H9 (cell line): ENCODE measurements around the gene LGALS8. TPM values are rescaled to one million over a fixed set of nuclear protein-coding genes. Genes with fewer than 3 reads are reported as not detected.

ENCODE experiments used
- DNase-seq: peaks from one replicate; pipeline ENCODE4 v3.0.0-alpha.2; 2017
- H2AFZ ChIP-seq: one replicate; pipeline ENCODE4 v1.6.1; 2013; ENCODE audit warnings: mild to moderate bottlenecking, low read length, control low read depth, moderate library complexity
- H2AK5ac ChIP-seq: 2 replicates; pipeline ENCODE4 v1.6.1; 2013; ENCODE audit warnings: low read length, control low read depth, mixed read lengths; ENCODE audit not compliant: insufficient read length
- H2BK120ac ChIP-seq: one replicate; pipeline ENCODE4 v1.6.1; 2013; ENCODE audit warnings: low read depth, mild to moderate bottlenecking, low read length, control low read depth, inconsistent platforms; ENCODE audit not compliant: poor library complexity, severe bottlenecking
- H2BK12ac ChIP-seq: 2 replicates; pipeline ENCODE4 v1.6.1; 2013; ENCODE audit warnings: low read length, control low read depth, mixed read lengths, low read depth; ENCODE audit not compliant: insufficient read length
- H2BK15ac ChIP-seq: 2 replicates; pipeline ENCODE4 v1.6.1; 2013; ENCODE audit warnings: low read depth, low read length, control low read depth
- H2BK20ac ChIP-seq: one replicate; pipeline ENCODE4 v1.6.1; 2013; ENCODE audit warnings: low read depth, mild to moderate bottlenecking, low read length, control low read depth, inconsistent platforms; ENCODE audit not compliant: poor library complexity, severe bottlenecking
- H2BK5ac ChIP-seq: 2 replicates; pipeline ENCODE4 v1.6.1; 2013; ENCODE audit warnings: low read length, control low read depth, mixed read lengths; ENCODE audit not compliant: insufficient read length
- H3K14ac ChIP-seq: 2 replicates; pipeline ENCODE4 v1.6.1; 2013; ENCODE audit warnings: low read length, control low read depth; ENCODE audit not compliant: insufficient read depth
- H3K18ac ChIP-seq: 2 replicates; pipeline ENCODE4 v1.6.1; 2013; ENCODE audit warnings: low read depth, mild to moderate bottlenecking, mixed read lengths, low read length, control low read depth; ENCODE audit not compliant: insufficient read length
- H3K23ac ChIP-seq: 2 replicates; pipeline ENCODE4 v1.6.1; 2013; ENCODE audit warnings: low read length, control low read depth, mixed read lengths, low read depth; ENCODE audit not compliant: insufficient read length
- H3K23me2 ChIP-seq: 2 replicates; pipeline ENCODE4 v1.6.1; 2013; ENCODE audit warnings: low read depth, mild to moderate bottlenecking, mixed read lengths, low read length, control low read depth; ENCODE audit not compliant: insufficient read length, poor library complexity, severe bottlenecking
- H3K27ac ChIP-seq: 2 replicates; pipeline ENCODE4 v1.5.1; 2013; ENCODE audit warnings: low read length, control low read depth, mixed read lengths, low read depth; ENCODE audit not compliant: insufficient read length
- H3K27me3 ChIP-seq: 2 replicates; pipeline ENCODE4 v1.6.1; 2013; ENCODE audit warnings: low read length, control low read depth, inconsistent platforms; ENCODE audit not compliant: insufficient read depth
- H3K4ac ChIP-seq: 2 replicates; pipeline ENCODE4 v1.6.1; 2013; ENCODE audit warnings: low read depth, mild to moderate bottlenecking, control low read depth, inconsistent platforms, low read length, moderate library complexity
- H3K4me1 ChIP-seq: 2 replicates; pipeline ENCODE4 v1.6.1; 2013; ENCODE audit warnings: low read length, control low read depth, inconsistent platforms; ENCODE audit not compliant: insufficient read depth
- H3K4me2 ChIP-seq: 2 replicates; pipeline ENCODE4 v1.6.1; 2013; ENCODE audit warnings: low read length, control low read depth, mixed read lengths; ENCODE audit not compliant: insufficient read length, insufficient read depth
- H3K56ac ChIP-seq: 2 replicates; pipeline ENCODE4 v1.6.1; 2013; ENCODE audit warnings: low read depth, mild to moderate bottlenecking, mixed read lengths, low read length, control low read depth; ENCODE audit not compliant: insufficient read length
- H3K79me1 ChIP-seq: 2 replicates; pipeline ENCODE4 v1.6.1; 2013; ENCODE audit warnings: low read depth, mild to moderate bottlenecking, moderate library complexity, low read length, control low read depth, inconsistent platforms; ENCODE audit not compliant: insufficient read depth, poor library complexity, severe bottlenecking
- H3K79me2 ChIP-seq: 2 replicates; pipeline ENCODE4 v1.6.1; 2013; ENCODE audit warnings: low read length, control low read depth, inconsistent platforms; ENCODE audit not compliant: insufficient read depth
- H3K9ac ChIP-seq: 2 replicates; pipeline ENCODE4 v1.6.1; 2013; ENCODE audit warnings: low read length, control low read depth, mixed read lengths; ENCODE audit not compliant: insufficient read length; ENCODE audit errors: extremely low read depth
- H3K9me3 ChIP-seq: one replicate; pipeline ENCODE4 v1.6.1; 2013; ENCODE audit warnings: low read depth, low read length, inconsistent platforms; ENCODE audit not compliant: control insufficient read depth
- H3T11ph ChIP-seq: one replicate; pipeline ENCODE4 v1.6.1; 2013; ENCODE audit warnings: mild to moderate bottlenecking, low read length, control low read depth, inconsistent platforms
- H4K20me1 ChIP-seq: one replicate; pipeline ENCODE4 v1.6.1; 2013; ENCODE audit not compliant: control insufficient read depth, insufficient read length, insufficient read depth
- H4K5ac ChIP-seq: 2 replicates; pipeline ENCODE4 v1.6.1; 2013; ENCODE audit warnings: low read depth, mild to moderate bottlenecking, mixed read lengths, low read length, control low read depth; ENCODE audit not compliant: insufficient read length
- H4K8ac ChIP-seq: replicated peaks from 2 replicates; pipeline ENCODE4 v1.6.1; 2013; ENCODE audit warnings: low read length, control low read depth, mixed read lengths, low read depth; ENCODE audit not compliant: insufficient read length
- H4K91ac ChIP-seq: 2 replicates; pipeline ENCODE4 v1.6.1; 2013; ENCODE audit warnings: low read depth, mild to moderate bottlenecking, moderate library complexity, mixed read lengths, low read length, control low read depth; ENCODE audit not compliant: insufficient read length
- H3K27ac Mint-ChIP-seq, 3 experiments: 2 replicates in 2 of 3; 3 replicates in 1 of 3; pipeline ENCODE4 v1.8.0; 2020 to 2021; ENCODE audit warnings: mixed read lengths in 3 of 3, mild to moderate bottlenecking in 1 of 3, moderate library complexity in 1 of 3
- H3K27me3 Mint-ChIP-seq: 2 replicates; pipeline ENCODE4 v1.8.0; 2021; ENCODE audit warnings: low read depth, mild to moderate bottlenecking, moderate library complexity, mixed read lengths
- H3K36me3 Mint-ChIP-seq, 3 experiments: 2 replicates in 2 of 3; 3 replicates in 1 of 3; pipeline ENCODE4 v1.8.0; 2020 to 2021; ENCODE audit warnings: low read depth in 3 of 3, mixed read lengths in 3 of 3; ENCODE audit not compliant: insufficient read depth in 1 of 3
- H3K4me1 Mint-ChIP-seq, 2 experiments: 2 replicates each; pipeline ENCODE4 v1.8.0; 2020; ENCODE audit warnings: mixed read lengths in 2 of 2
- H3K4me3 Mint-ChIP-seq, 2 experiments: 2 replicates in 1 of 2; 3 replicates in 1 of 2; pipeline ENCODE4 v1.8.0; 2020 to 2021; ENCODE audit warnings: mild to moderate bottlenecking in 2 of 2, mixed read lengths in 2 of 2, moderate library complexity in 1 of 2
- H3K9me3 Mint-ChIP-seq, 2 experiments: 2 replicates in 1 of 2; 3 replicates in 1 of 2; pipeline ENCODE4 v1.8.0; 2020; ENCODE audit warnings: mild to moderate bottlenecking in 2 of 2, mixed read lengths in 2 of 2, moderate library complexity in 1 of 2
- WGBS: extraction: QIAGEN DNeasy Blood & Tissue Kit; methylation state at CpG from one replicate; pipeline ENCODE4 v1.1.7; 2013; ENCODE audit warnings: missing lambda C conversion rate, low lambda C conversion rate, mixed read lengths; ENCODE audit not compliant: insufficient read length; ENCODE audit errors: extremely low coverage; 5-methylcytosine and 5-hydroxymethylcytosine counted together
- total RNA-seq: library from RNA; stranded (reverse); gene quantifications from 2 replicates; pipeline ENCODE4 v1.2.1, GENCODE V29; 2021
- TF ChIP-seq, protein P1 (sequence below): fragments of 200-600 bp; sonication (generic); conservative IDR thresholded peaks from 3 replicates; pipeline ENCODE4 v1.8.0; 2021; ENCODE audit warnings: antibody characterized with exemption, mild to moderate bottlenecking

LGALS8 gene
- total RNA-seq, 1 experiment from 2014 or later = 14.2 TPM

- Histone ChIP-seq H3K4me2 (no peak overlapping the region), H3K9ac (no peak overlapping the region), H3K18ac (no peak overlapping the region), H3K4ac (no peak overlapping the region), H3K56ac (no peak overlapping the region), H2BK120ac (no peak overlapping the region), H2BK15ac (no peak overlapping the region), H2BK12ac (no peak overlapping the region), H3T11ph (no peak overlapping the region), H3K79me1 (no peaks in the 10 kb centered on the region), H2BK5ac (no peak overlapping the region), H4K91ac (no peak overlapping the region), H4K5ac (no peak overlapping the region), H2BK20ac (no peak overlapping the region), H2AK5ac (no peak overlapping the region), H3K23ac (no peak overlapping the region), H4K8ac (no peak overlapping the region), H3K9me3 (no peaks in the 10 kb centered on the region), H4K20me1 (no peaks in the 10 kb centered on the region), H2AFZ (no peak overlapping the region), H3K27me3 (no peaks in the 10 kb centered on the region), H3K23me2 (no peaks in the 10 kb centered on the region), H3K79me2 (no peaks in the 10 kb centered on the region), H3K4me1 (no peaks in the 10 kb centered on the region), H3K27ac (no peak overlapping the region), H3K14ac (no peak overlapping the region)
- Mint-ChIP-seq H3K4me1 (peaks cover 6 to 11% of the 10 kb centered on the region in 2 experiments; a peak in 3 of 4 replicates), H3K9me3 (no peaks in the 10 kb centered on the region), H3K27me3 (no peaks in the 10 kb centered on the region), H3K4me3 (no peak overlapping the region), H3K36me3 (no peaks in the 10 kb centered on the region), H3K27ac (no peak overlapping the region)
- DNase-seq = no peak
- WGBS = no CpG with 5 or more reads among the region's 1 CpG
- TF ChIP-seq, protein P1, sequence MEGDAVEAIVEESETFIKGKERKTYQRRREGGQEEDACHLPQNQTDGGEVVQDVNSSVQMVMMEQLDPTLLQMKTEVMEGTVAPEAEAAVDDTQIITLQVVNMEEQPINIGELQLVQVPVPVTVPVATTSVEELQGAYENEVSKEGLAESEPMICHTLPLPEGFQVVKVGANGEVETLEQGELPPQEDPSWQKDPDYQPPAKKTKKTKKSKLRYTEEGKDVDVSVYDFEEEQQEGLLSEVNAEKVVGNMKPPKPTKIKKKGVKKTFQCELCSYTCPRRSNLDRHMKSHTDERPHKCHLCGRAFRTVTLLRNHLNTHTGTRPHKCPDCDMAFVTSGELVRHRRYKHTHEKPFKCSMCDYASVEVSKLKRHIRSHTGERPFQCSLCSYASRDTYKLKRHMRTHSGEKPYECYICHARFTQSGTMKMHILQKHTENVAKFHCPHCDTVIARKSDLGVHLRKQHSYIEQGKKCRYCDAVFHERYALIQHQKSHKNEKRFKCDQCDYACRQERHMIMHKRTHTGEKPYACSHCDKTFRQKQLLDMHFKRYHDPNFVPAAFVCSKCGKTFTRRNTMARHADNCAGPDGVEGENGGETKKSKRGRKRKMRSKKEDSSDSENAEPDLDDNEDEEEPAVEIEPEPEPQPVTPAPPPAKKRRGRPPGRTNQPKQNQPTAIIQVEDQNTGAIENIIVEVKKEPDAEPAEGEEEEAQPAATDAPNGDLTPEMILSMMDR = no peak
These were observed 14.6 kb upstream of the LGALS8 start for GRCh38 chr1:236509203-236509602.
